Mesenchymal stem cell (in vitro differentiated cells and primary cell): ENCODE measurements around the gene EYA4.
"Not testable (repeated sequence)": the region's sequence is repeated elsewhere in the genome, so short reads cannot be mapped to it uniquely, and the experiment has no call there.

ENCODE experiments used
- DNase-seq: peaks from one replicate; pipeline ENCODE4 v3.0.0-alpha.2; 2013
- H2AFZ ChIP-seq: one replicate; pipeline ENCODE4 v1.6.1; 2013; ENCODE audit warnings: low read depth, mild to moderate bottlenecking, control low read depth, inconsistent platforms, low read length, moderate library complexity
- H2AK5ac ChIP-seq: 2 replicates; pipeline ENCODE4 v1.6.1; 2013; ENCODE audit warnings: low read length, moderate library complexity, mild to moderate bottlenecking, inconsistent platforms; ENCODE audit not compliant: severe bottlenecking
- H2BK120ac ChIP-seq: one replicate; pipeline ENCODE4 v1.6.1; 2013; ENCODE audit warnings: low read depth, mild to moderate bottlenecking, inconsistent platforms, low read length, moderate library complexity
- H2BK12ac ChIP-seq, 2 experiments: one replicate each; pipeline ENCODE4 v1.6.1; 2013; ENCODE audit warnings: inconsistent platforms in 2 of 2, low read length in 2 of 2, mild to moderate bottlenecking in 2 of 2, moderate library complexity in 2 of 2, control low read depth in 1 of 2
- H2BK15ac ChIP-seq: one replicate; pipeline ENCODE4 v1.6.1; 2013; ENCODE audit warnings: mild to moderate bottlenecking, low read depth, inconsistent platforms; ENCODE audit not compliant: poor library complexity, severe bottlenecking
- H2BK5ac ChIP-seq: 2 replicates; pipeline ENCODE4 v1.6.1; 2013; ENCODE audit warnings: low read depth, mild to moderate bottlenecking, low read length, control low read depth, inconsistent platforms; ENCODE audit not compliant: poor library complexity, severe bottlenecking
- H3K14ac ChIP-seq, 2 experiments: one replicate each; pipeline ENCODE4 v1.6.1; 2013; ENCODE audit warnings: inconsistent platforms in 2 of 2, low read length in 2 of 2, control low read depth in 1 of 2, mild to moderate bottlenecking in 1 of 2, moderate library complexity in 1 of 2
- H3K18ac ChIP-seq, 2 experiments: one replicate each; pipeline ENCODE4 v1.6.1; 2013; ENCODE audit warnings: inconsistent platforms in 2 of 2, low read length in 2 of 2, control low read depth in 1 of 2, low read depth in 1 of 2, mild to moderate bottlenecking in 1 of 2
- H3K23ac ChIP-seq, 2 experiments: one replicate each; pipeline ENCODE4 v1.6.1; 2013; ENCODE audit warnings: inconsistent platforms in 2 of 2, low read length in 2 of 2, mild to moderate bottlenecking in 2 of 2, moderate library complexity in 2 of 2, control low read depth in 1 of 2
- H3K27ac ChIP-seq: 2 replicates; pipeline ENCODE4 v1.5.1; 2013; ENCODE audit warnings: mild to moderate bottlenecking, moderate library complexity, low read length, control low read depth, inconsistent platforms; ENCODE audit not compliant: poor library complexity, severe bottlenecking
- H3K27me3 ChIP-seq, 2 experiments: 2 replicates each; pipeline versions ENCODE4 v1.6.1 to v1.7.0; 2013; ENCODE audit warnings: low read length in 2 of 2, mild to moderate bottlenecking in 2 of 2, moderate library complexity in 2 of 2, control low read depth in 1 of 2, inconsistent platforms in 1 of 2; ENCODE audit not compliant: control insufficient read depth in 1 of 2, insufficient read depth in 1 of 2
- H3K36me3 ChIP-seq, 2 experiments: 2 replicates each; pipeline versions ENCODE4 v1.6.1 to v1.7.0; 2013; ENCODE audit warnings: low read length in 2 of 2, control low read depth in 1 of 2, inconsistent platforms in 1 of 2, low read depth in 1 of 2, mild to moderate bottlenecking in 1 of 2; ENCODE audit not compliant: insufficient read depth in 2 of 2, control insufficient read depth in 1 of 2
- H3K4ac ChIP-seq, 2 experiments: one replicate each; pipeline ENCODE4 v1.6.1; 2013; ENCODE audit warnings: inconsistent platforms in 2 of 2, low read length in 2 of 2, mild to moderate bottlenecking in 2 of 2, moderate library complexity in 2 of 2, control low read depth in 1 of 2, low read depth in 1 of 2
- H3K4me1 ChIP-seq: 2 replicates; pipeline ENCODE4 v1.6.1; 2013; ENCODE audit warnings: low read depth, low read length, control low read depth; ENCODE audit not compliant: control insufficient read depth, insufficient read depth
- H3K4me2 ChIP-seq: 2 replicates; pipeline ENCODE4 v1.6.1; 2013; ENCODE audit warnings: low read length, mild to moderate bottlenecking, inconsistent platforms; ENCODE audit not compliant: poor library complexity, severe bottlenecking
- H3K4me3 ChIP-seq, 2 experiments: 2 replicates each; pipeline versions ENCODE4 v1.5.1 to v1.7.0; 2013; ENCODE audit warnings: low read length in 2 of 2, mild to moderate bottlenecking in 2 of 2, control low read depth in 1 of 2, low read depth in 1 of 2; ENCODE audit not compliant: insufficient read depth in 1 of 2
- H3K79me1 ChIP-seq: replicated peaks from 2 replicates; pipeline ENCODE4 v1.6.1; 2013; ENCODE audit warnings: mild to moderate bottlenecking, control low read depth, low read length, inconsistent platforms; ENCODE audit not compliant: poor library complexity, severe bottlenecking
- H3K9ac ChIP-seq: 2 replicates; pipeline ENCODE4 v1.7.0; 2013; ENCODE audit warnings: mild to moderate bottlenecking, low read length, moderate library complexity
- H3K9me3 ChIP-seq: 2 replicates; pipeline ENCODE4 v1.7.0; 2013; ENCODE audit warnings: mild to moderate bottlenecking, low read length; ENCODE audit not compliant: control insufficient read depth
- H4K8ac ChIP-seq: one replicate; pipeline ENCODE4 v1.6.1; 2013; ENCODE audit warnings: inconsistent platforms, mild to moderate bottlenecking, low read length, moderate library complexity
- H4K91ac ChIP-seq: one replicate; pipeline ENCODE4 v1.6.1; 2013; ENCODE audit warnings: mild to moderate bottlenecking, low read length, inconsistent platforms
- WGBS: methylation state at CpG from one replicate; pipeline ENCODE4 v1.1.7; 2013; ENCODE audit warnings: mixed read lengths; 5-methylcytosine and 5-hydroxymethylcytosine counted together

Gene EYA4

DNA sequence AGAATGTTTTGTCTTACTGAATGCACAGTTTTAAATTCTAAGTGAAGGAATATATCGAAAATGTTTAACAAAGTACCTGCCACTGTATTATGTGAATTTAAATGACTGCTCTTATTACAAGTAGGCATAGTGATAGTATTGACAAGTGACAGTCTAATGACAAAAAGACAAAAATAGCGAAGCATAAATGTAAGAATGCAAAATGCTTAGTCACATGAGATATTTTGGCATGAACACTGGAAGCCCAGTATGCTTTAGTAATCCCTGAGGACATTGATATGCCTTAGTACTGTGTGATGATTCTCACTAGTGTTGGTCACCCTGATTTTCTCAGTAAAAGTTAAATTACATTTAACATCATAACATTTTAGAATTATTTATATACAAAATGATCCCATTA is 153.5 kb downstream of the EYA4 start:
- DNase-seq: no peak
- no peak overlapping the region for H3K4ac ChIP-seq
- H3K23ac ChIP-seq: no peak overlapping the region
- H3K27me3 ChIP-seq: peaks cover 0 to 8% of the 10 kb centered on the region in 2 experiments
- no peak overlapping the region for H3K4me2 ChIP-seq
- H3K36me3 ChIP-seq: no peaks in the 10 kb centered on the region
- no peaks in the 10 kb centered on the region for H3K4me1 ChIP-seq
- 85% methylated on average over 2 of the region's 2 CpGs for WGBS
- no peak overlapping the region for H3K14ac ChIP-seq
- no peaks in the 10 kb centered on the region for H3K79me1 ChIP-seq
- no peak overlapping the region for H3K4me3 ChIP-seq
- H2BK120ac ChIP-seq: no peak overlapping the region
- no peak overlapping the region for H4K91ac ChIP-seq
- H2BK12ac ChIP-seq: no peak overlapping the region
- H2AK5ac ChIP-seq: no peak overlapping the region
- no peak overlapping the region for H2AFZ ChIP-seq
- H3K27ac ChIP-seq: no peak overlapping the region
- H2BK5ac ChIP-seq: no peak overlapping the region
- H3K9me3 ChIP-seq: no peaks in the 10 kb centered on the region
- H4K8ac ChIP-seq: no peak overlapping the region
- H3K9ac ChIP-seq: no peak overlapping the region
- H3K18ac ChIP-seq: no peak overlapping the region
- H2BK15ac ChIP-seq: no peak overlapping the region

- H3K4ac ChIP-seq: no peak overlapping the region
- no peak overlapping the region for H3K4me2 ChIP-seq
- H4K91ac ChIP-seq: no peak overlapping the region
- no peak for DNase-seq
- H4K8ac ChIP-seq: no peak overlapping the region
- no peak overlapping the region for H3K27ac ChIP-seq
- H2BK15ac ChIP-seq: no peak overlapping the region
- no peaks in the 10 kb centered on the region for H3K36me3 ChIP-seq
- H3K79me1 ChIP-seq: no peaks in the 10 kb centered on the region
- H2BK5ac ChIP-seq: no peak overlapping the region
- no peak overlapping the region for H3K14ac ChIP-seq
- H2AFZ ChIP-seq: no peak overlapping the region
- no peak overlapping the region for H2AK5ac ChIP-seq
- no peak overlapping the region for H3K9ac ChIP-seq
- H2BK120ac ChIP-seq: no peak overlapping the region
- no peak overlapping the region for H3K23ac ChIP-seq
- peaks cover 0 to 8% of the 10 kb centered on the region in 2 experiments for H3K27me3 ChIP-seq
- no peak overlapping the region for H3K4me3 ChIP-seq
- no peak overlapping the region for H2BK12ac ChIP-seq
- no peak overlapping the region for H3K18ac ChIP-seq
- 93% methylated on average over 3 of the region's 6 CpGs for WGBS
- H3K4me1 ChIP-seq: no peaks in the 10 kb centered on the region
- no peaks in the 10 kb centered on the region for H3K9me3 ChIP-seq
These were observed 155.3 kb downstream of the EYA4 start for GRCh38 chr6:133396233-133396983.

DNA sequence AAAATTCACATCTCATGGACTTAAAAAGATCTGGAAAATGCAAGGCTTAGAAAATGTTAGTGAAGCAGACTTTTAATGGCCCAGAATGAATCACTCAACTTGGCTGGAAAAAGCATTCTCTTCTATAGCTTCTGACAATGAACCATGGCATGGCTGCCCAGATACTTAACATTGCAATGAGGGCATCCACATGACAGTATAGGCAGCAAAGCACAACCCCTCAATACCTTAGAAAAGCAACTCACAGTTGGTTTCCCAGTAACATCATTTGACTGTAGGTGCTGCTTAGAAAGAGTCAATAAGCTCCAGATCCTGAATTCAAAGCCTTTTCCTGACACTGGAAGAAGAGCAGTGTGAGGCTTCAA is 155.8 kb downstream of the EYA4 start:
- no peak overlapping the region for H3K9ac ChIP-seq
- no peak overlapping the region for H3K27ac ChIP-seq
- H3K18ac ChIP-seq: no peak overlapping the region
- no peaks in the 10 kb centered on the region for H3K4me1 ChIP-seq
- no peak overlapping the region for H2BK15ac ChIP-seq
- no peak overlapping the region for H2BK120ac ChIP-seq
- H3K9me3 ChIP-seq: no peaks in the 10 kb centered on the region
- no peak for DNase-seq
- H3K4ac ChIP-seq: no peak overlapping the region
- no peak overlapping the region for H3K23ac ChIP-seq
- H2BK5ac ChIP-seq: no peak overlapping the region
- no peak overlapping the region for H3K14ac ChIP-seq
- H4K91ac ChIP-seq: no peak overlapping the region
- no peaks in the 10 kb centered on the region for H3K79me1 ChIP-seq
- H4K8ac ChIP-seq: no peak overlapping the region
- H3K4me3 ChIP-seq: no peak overlapping the region
- no peak overlapping the region for H2AFZ ChIP-seq
- no peak overlapping the region for H2AK5ac ChIP-seq
- H2BK12ac ChIP-seq: no peak overlapping the region
- no peak overlapping the region for H3K4me2 ChIP-seq
- H3K36me3 ChIP-seq: no peaks in the 10 kb centered on the region
- H3K27me3 ChIP-seq: peaks cover 0 to 4% of the 10 kb centered on the region in 2 experiments

GRCh38 chr6:133397601-133398000 is 156.4 kb downstream of the EYA4 start:
- not testable (repeated sequence) for H2AK5ac ChIP-seq, H2BK5ac ChIP-seq, H4K91ac ChIP-seq, H3K27ac ChIP-seq, H3K18ac ChIP-seq, H3K36me3 ChIP-seq, H3K4me1 ChIP-seq, H3K14ac ChIP-seq, H3K79me1 ChIP-seq, DNase-seq, H2BK15ac ChIP-seq, H2BK120ac ChIP-seq, H3K9me3 ChIP-seq, H3K4ac ChIP-seq, H2BK12ac ChIP-seq, H3K9ac ChIP-seq, H3K23ac ChIP-seq, H3K4me3 ChIP-seq, H3K4me2 ChIP-seq, H3K27me3 ChIP-seq, H2AFZ ChIP-seq, H4K8ac ChIP-seq
- WGBS: 63% methylated on average over 4 of the region's 4 CpGs
